Activated CD8-positive, alpha-beta memory T cell treated with anti-CD3 and anti-CD28 coated beads, Interleukin-2, amount 50 U/mL, for 1 hour (primary cell): ENCODE data around the gene CCR3.
"Not testable (repeated sequence)": the region's sequence is repeated elsewhere in the genome, so short reads cannot be mapped to it uniquely, and the experiment has no call there.

Source experiments
- DNase-seq: peaks from one replicate; pipeline ENCODE4 v3.0.0-alpha.2; 2020; ENCODE audit errors: extremely low read depth

Gene CCR3

DNA sequence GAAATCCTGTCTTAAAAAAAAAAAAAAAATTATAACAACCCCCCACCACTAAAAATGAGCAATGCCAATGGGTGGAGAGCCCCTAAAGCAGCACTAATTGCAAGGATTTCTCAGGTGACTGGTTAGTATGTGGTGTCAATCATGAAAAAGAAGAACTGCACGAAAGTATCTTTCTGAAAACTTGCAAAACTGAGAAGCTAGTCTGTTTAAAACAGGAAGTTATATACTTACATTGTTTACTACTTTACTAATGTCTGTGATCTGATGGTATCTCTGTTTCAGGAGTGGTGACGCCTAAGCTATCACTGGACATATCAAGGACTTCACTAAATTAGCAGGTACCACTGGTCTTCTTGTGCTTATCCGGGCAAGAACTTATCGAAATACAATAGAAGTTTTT, at the start of gene CCR3:
TSS of gene CCR3 (plus strand) at position 341 of the 400 bp plus-strand sequence. CDS start 22,699 bp downstream, outside the sequence.
- no peak for DNase-seq

DNA sequence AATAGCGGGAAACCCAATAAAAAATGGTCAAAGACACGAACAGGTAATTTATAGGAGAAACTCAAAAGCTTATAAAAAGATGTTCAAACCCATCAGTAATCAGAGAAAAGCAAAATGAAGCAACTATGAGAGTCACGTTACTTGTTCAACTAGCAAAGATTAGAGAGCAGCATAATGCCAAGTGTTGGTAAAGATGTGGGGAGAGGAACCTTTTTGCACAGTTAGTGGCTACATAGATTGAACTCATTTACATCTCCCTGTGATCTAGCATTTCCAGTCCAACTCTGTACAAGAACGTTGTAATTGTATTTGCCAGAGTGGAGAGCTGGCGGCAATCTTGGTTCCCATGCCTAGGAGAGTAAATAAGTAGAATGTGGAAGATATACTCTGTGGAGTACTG, 49.3 kb upstream of the CCR3 start:
- no peak for DNase-seq

DNA sequence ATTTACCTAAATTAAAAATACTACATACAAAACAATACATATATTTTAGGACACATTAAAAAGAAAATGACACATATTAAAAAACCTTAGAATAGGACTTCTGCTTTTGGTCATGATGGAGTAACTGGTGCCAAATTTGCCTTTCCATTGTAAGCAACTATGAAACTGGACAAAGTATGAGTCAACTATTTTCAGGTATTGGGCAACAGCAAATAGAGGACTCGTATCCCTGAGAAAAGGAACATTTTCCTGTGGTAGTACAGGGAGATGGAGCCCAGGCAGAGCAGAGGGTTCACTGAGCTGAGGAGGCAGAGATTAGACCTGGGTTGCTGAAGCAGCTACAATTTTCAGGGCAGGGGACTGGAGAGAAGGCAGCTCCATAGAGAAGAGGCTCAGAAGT, 48.8 kb upstream of the CCR3 start:
- no peak for DNase-seq

DNA sequence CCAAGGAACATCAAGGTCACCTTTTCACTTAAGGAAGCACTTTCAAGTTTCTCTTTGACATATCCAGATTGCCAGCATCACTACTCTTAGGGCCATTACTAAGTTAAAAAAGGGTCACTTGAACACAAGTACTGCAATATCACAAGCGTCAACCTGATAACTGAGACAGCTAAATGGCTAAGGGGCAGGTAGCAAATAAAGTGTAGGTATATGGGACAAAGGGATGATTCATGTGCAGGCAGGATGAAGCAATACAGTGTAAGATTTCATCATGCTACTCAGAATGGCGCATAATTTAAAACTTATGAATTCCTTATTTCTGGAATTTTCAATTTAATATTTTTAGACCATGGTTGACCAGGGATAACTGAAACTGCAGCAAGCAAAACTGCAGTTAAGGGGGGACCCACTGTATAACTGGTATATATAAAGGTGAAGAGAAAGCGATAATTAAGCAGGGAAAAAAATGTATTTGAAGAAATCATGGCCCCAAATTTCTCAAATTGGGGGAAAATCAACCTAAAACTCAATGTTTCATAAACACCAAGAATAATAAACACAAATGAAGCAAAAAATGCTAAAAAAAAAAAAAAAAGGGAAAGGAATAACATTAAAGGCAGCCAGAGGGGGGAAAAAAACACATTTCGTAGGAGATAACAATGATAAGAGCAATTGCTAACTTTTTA, 47.2 kb upstream of the CCR3 start:
- no peak for DNase-seq

DNA sequence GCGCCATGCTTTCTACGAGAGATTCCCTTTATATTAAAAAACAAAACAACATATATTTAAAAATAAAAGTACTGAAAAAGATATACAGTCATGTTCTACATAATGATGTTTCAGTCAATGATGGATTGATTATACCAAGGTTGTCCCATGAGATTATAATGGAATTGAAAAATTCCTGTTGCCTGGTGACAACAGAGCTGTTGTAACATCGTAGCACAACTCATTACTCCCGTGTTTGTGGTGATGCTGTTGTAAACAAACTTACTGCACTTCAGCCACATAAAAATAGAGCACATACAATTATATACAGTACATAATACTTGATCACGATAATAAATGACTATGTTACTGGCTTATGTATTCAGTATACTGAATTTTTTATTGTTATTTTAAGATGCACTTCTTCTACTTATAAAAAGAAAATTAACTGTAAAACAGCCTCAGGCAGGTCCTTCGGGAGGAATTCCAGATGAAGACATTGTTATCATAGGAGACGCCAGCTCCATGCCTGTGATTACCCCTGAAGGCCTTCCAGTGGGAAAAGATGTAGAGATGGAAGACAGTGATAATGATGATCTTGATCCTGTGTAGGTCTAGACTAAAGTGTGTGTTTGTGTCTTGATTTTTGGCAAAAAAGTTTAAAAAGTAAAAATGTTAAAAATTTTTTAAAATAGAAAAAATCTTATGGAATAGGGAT, 45.9 kb upstream of the CCR3 start:
- DNase-seq, result no peak

DNA sequence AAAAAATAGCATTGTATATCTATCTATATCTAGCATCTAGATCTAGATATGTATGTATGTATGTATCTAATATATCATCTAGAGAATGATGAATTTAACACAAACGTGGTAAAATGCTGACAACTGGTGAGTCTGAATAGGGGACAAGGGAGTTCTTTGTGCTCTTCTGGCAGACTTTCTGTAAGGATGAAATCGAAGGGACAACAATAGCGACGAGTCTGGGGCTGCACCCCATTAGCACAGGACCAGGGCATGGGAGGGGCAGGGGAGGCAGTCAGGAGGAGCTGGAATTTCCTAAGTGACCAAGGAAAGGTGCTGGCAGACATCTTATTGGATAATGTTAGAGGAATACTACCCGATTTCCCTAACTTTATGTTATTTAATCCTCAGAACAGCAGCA, 42.0 kb upstream of the CCR3 start:
- no peak for DNase-seq

DNA sequence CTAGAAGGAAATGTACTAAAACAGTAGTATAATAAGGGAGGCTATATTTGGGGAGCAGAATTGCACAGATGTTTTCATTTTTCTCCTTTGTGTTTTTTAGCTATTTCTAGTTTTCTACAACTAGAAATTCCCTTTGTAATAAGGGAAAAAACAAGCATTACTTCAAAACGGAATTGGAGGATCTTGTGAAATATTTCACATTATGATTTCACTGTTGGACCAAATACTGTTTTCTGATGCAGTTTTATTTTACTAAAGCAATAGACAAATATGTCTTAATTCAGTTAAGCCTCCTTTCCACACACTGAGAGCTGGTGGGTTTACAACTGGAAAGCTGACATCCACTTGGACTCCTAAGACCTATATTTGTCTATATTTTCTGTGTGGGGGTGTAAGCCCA, 41.5 kb upstream of the CCR3 start:
- no peak for DNase-seq

DNA sequence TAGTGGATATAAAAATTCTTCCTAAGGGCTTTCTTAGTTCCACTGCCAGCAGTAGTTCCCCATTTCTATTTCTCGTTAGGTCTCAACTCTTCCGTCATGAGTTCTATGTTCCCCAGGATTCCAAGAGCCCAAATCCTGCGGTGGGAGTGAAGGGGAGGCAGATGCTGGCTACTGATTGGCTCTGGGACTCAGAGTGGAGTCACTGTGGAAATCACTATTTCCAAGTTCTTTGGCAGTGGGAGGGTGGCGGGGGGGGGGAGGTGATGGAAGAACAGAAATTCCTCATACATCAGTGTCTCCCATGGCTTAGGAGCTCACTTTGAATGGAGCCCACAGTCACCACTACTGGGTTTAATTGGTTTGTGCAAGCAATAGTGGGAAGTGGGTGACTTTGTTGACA, 39.7 kb upstream of the CCR3 start:
- DNase-seq, result no peak

DNA sequence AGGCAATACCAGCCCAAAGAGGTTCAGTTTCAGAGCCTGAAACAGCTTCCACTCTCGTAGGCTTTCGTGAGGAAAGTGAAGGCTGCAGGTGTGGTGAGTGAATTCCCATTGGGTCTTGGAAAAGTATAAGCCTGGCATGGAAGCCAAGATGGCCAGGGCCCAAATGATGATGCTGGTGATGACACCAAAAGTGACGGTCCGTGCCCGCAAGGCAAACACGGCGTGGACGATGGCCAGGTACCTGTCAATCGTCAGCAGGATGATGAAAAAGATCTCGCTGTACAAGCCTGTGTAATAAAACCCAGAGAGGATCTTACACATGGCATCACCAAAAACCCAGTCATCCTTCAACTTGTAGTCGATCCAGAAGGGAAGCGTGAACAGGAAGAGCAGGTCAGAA, 38.6 kb upstream of the CCR3 start:
- DNase-seq, result no peak

DNA sequence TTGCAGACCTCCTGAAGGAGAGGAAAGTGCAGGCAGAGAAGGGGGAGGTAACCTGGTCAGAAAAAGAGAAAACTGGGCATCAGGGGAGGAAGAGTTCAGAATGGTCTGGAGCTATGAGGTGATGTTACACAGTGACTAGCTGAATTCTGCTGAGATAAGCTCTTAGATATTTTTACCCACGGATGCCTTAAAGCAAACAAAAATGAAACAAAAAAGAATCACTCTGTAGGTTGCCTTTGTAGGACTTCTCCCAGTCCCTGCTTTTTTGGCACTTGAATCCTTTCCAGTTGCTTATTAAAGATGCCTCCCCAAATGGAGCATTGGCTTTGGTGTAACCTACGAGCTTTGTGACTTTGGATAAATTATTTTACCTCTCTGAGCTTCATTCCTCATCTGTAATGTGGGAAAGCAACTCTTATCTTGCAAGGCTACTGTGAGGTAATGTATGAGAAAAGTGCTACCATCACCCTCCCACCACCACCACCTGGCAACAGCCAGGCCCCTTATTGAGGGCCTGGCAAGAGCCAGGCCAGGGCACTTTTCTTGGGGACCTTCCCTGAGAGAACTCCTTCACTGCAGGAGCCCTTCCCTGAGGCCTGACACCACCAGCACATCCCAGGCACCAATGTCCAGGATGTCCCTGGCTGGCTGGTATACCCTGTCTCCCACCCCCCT, 36.8 kb upstream of the CCR3 start:
- DNase-seq, result no peak

DNA sequence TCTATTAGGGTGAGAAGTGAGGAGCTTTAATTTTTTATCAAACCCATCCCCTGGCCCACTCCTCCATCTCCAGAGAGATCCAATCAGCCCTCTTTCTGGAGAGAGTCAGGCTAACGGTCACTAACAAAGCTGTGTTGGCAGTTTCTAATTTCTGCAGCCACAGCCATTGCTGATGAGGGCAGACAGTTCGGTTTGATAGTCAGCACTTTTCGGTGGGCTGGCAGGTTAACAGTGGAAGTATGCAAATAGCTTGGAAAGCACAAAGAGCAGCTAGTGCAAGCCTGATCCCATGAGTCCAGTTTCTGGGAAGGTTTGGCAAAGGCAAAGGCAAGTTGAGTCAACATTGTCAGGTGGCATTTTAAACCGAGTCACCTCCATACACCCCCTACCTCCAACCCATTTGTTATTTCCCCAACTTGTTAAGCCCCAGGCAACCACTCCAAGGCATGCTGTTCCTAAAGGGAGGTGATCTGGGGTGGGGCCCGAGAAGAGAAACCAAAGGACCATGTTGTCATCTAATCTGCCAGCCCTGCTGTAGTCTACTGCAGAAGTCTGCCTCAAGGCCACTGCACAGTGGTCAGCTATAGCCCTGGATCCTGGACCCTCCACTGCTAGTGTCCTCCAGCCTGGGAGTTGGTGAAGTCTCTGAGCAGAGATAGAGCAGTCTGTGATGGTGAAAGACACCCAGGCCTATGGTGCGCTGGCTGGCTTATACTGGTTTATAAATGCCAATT, 35.8 kb upstream of the CCR3 start:
- DNase-seq, result no peak

DNA sequence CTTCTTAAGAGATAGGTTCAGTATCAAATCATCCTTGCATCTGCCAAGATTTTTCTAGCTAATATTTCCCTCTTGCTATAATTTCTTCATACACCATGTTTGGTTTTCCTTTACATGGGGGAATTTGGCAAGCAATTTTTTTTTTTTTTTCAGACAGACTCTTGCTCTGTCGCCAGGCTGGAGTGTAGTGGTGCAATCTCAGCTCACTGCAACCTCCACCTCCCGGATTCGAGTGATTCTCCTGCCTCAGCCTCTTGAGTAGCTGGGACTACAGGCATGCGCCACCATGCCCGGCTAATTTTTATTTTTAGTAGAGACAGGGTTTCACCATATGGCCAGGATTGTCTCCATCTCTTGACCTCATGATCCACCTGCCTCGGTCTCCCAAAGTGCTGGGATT, 34.7 kb upstream of the CCR3 start:
- not testable (repeated sequence) for DNase-seq

DNA sequence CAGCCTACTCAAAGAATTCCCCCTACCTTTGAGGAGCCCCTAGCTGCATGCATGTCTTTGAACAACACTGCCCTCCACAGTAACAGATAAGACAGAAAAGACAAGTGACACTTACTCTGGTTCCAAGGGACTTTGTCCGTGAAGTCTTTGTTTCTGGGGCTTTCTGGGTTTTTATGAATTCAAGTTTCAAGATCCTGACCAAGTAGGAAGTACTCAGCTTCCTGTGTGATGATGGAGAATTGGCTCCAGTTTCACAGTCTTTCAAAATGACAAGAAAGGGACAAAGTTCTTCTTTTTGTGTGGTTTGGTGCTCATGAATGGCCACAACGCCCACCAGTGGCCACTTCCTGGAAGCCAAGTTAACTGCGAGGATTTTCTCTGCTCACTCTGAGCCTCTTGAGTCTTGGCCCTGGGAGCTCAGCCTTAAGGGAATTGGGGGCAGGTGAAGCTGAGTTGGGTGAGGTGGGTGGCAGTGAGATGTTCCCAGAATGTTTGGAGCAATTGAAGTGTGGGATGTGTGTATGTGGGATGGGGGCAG, 34.0 kb upstream of the CCR3 start, which contains the start of gene CCR1:
TSS of gene CCR1 (minus strand) at position 147 of the 538 bp plus-strand sequence. CDS start 4,000 bp downstream, outside the sequence.
- no peak for DNase-seq

DNA sequence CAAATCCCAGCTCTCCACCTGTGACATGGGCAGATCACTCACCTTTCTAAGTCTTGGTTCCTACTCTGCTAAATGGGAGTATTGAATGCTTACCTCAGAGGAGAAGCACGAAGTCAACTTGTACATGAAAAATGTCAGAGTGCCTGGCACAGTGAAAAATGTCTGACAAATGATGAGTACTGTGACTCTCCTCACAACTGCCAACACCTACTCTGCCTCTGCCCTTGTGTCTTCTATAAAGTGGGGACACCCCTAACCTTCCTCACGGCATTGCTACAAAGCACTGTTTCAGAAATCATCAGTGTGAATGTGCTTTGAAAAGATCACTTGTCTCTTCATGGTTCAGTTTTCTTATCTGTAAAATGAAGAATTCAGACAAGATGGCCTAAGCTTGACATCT, 33.2 kb upstream of the CCR3 start:
- DNase-seq, result no peak

DNA sequence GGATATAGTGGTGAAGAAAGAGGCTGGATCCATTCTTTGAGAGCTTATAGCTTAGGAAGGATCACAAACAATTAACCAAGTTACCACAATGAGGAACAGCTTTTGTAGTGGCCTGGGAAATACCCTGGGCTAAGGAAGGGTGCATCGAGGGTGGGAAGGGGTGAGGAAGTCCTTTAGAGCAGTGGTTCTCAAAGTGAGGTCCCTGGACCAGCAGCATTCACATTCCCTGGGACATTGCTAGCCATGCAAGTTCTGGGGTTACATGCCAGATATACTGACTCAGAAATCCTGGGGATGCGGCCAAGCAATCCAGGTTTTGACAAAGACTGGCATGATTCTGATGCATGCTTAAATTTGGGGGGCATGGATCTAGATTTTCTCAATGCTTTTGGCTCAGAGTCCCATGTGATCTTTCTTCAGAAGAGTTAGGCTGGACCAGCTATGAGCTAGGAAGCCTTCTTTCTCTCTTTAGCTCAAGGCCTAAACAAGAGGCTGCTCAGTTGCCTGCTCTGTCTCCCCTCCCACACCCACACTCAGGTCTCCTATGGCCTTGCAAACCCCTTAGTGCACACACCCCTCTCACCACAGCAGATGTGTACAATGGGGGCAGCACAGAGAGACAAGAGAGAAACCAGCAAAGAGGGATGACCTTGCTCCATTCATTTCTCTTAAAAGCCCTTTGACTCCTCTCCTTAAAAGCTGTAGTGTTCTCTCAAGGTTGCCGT, 32.4 kb upstream of the CCR3 start:
- no peak for DNase-seq

DNA sequence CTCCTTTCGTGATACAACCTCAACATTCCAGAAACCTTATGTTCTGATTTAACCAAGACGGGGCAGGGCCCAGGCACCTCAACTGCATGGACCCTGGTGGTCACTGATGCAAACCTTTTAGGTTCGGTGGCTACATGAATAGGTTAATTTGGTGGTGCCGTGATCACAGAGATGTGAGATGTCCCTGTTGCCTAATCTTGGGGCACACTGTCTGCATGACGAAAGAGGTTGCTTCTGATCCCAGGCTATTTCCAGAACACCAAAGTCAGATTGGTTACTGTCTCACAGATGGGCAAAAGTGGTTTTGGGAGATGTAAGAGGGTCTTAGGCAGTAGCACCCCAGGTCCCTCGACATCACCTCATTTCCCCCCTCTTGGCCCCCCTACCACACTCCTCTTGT, 30.2 kb upstream of the CCR3 start:
- DNase-seq, result no peak

DNA sequence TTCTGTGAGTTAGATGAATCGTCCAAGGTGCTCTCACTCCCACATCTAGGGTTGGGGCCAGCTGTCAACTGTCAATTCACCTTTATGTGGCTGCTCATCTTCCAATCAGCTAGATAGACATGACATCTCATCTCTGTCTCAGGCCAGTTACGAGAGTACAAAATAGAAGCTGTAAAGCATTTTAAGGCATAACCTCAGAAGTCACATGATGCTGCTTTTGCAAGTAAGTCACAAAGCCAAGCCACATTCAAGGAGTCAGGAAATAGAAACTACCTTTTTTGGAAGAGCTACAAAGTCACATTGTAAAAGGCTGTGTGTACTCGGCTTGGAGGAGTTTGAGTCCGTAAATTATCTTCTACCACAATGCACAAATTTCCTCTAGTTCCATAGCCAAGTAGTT, 29.1 kb upstream of the CCR3 start:
- DNase-seq, result no peak

DNA sequence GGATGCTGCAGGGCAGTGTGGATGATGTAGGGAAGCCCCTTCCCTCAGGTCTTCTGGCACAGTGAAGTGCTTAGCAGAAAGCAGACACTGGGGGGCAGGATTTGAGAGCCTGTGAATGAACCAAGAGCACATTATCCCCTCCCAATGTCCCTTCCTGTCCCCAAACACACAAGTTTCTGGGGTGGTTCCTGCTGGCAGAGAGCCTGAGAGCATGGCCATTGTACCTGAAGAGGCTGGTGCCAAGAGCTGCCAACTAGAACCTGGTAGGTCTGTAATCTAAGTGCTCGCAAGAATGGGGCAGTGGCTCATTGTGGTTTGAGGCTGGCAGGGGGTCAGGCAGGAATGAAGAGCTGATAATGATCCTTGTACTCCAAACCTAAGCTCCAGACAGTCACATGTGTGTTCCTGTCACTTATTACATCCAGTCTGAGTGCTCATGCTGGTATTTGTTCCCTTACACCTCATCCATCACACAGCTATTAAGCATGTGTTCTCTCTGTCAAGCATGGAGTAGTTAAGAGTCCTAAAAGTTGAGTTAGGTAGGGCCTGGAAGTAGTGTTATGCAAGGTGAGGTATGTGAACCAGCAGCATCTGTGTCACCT, 27.4 kb upstream of the CCR3 start:
- no peak for DNase-seq

DNA sequence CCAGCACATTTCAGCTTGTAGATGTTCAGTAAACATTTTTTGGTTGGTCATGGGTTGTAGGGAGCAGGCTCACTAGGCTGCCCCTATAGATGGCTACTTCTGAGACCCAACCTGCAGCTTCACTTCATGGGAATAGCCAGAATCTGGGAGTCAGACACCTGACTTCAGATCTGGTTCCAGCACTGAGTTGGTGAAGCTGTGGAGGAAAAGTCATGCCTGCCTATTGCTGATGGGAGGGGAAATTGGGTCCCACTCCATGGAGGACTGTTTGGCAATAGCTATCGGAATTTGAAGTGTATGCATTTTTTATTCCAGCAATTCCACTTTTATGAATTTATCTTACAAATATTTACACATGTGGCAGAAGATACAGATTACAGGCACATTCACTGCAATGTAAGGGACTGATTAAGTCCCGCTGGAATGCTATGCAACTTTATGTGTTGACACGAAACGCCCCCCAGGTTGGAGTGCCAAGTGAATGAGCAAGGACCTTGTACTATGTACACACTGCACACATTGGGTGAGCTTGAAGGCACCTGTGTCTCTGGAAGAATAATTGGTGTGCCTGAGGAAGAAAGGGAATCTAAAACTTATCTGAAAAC, 26.3 kb upstream of the CCR3 start:
- DNase-seq, result no peak

DNA sequence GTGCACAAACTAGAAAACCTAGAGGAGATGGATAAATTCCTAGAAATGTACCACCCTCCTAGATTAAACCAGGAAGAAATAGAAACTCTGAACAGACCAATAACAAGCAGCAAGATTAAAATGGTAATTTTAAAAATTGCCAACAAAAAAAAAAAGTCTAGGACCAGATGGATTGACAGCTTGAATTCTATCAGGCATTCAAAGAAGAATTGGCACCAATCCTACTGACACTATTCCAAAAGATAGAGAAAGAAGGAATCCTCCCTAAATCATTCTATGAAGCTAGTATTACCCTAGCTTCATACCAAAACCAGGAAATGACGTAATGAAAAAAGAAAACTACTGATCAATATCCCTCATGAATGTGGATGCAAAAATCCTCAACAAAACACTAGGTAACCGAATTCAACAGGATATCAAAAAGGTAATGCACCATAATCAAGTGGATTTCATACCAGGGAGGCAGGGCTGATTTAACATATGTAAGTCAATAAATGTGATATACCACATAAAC, 24.0 kb upstream of the CCR3 start:
- DNase-seq, result no peak
